A549 treated with dexamethasone at 1 μM for 4 hours (cell line): ENCODE measurements around the gene HSPG2. TPM values are rescaled to one million over a fixed set of nuclear protein-coding genes. Genes with fewer than 3 reads are reported as not detected.

Experiments used
- total RNA-seq: library from RNA; stranded (reverse); fragments of 200-300 nt; extraction: Qiagen RNA extraction; gene quantifications from 5 replicates; pipeline ENCODE4 v1.2.3, GENCODE V29; 2022

The HSPG2 gene
- 46.4 to 93.7 TPM (median 80.9 TPM) in 5 replicates for total RNA-seq

GRCh38 chr1:21937034-21937371, at the start of gene HSPG2:
Gene HSPG2, minus strand, starts transcription at chr1:21937310. Its CDS starts 93 bp downstream, at chr1:21937217.

GRCh38 chr1:21976703-21977239, 39.7 kb upstream of the HSPG2 start, which contains the start of gene CELA3B:
Gene CELA3B, plus strand, starts transcription at chr1:21977022. Its CDS starts 18 bp downstream, at chr1:21977040.

GRCh38 chr1:21811875-21812305, 125.2 kb downstream of the HSPG2 start, which contains the start of gene LDLRAD2:
Gene LDLRAD2, plus strand, starts transcription at chr1:21812265. Its CDS starts 187 bp downstream, at chr1:21812452.

GRCh38 chr1:21782868-21783678, 154.0 kb downstream of the HSPG2 start, which contains the start of gene USP48:
Gene USP48, minus strand, starts transcription at chr1:21783149. Its CDS starts 192 bp downstream, at chr1:21782957.

Other genes with a start within 250 kb of the HSPG2 start
- gene USP48, start 154.2 kb downstream of the HSPG2 start, total RNA-seq, result 15.3 to 19.1 TPM (median 18.0 TPM) in 5 replicates
- 0.02 to 0.12 TPM (median 0.02 TPM) in 4 of 5 replicates, not detected in the other for gene LDLRAD2, start 125.0 kb downstream of the HSPG2 start, total RNA-seq
- not detected in 5 replicates for gene CELA3B, start 39.7 kb upstream of the HSPG2 start, total RNA-seq
- gene CELA3A, start 64.3 kb upstream of the HSPG2 start, total RNA-seq, result not detected in 5 replicates
- gene CDC42, start 115.4 kb upstream of the HSPG2 start, total RNA-seq, result 152 to 215 TPM (median 163 TPM) in 5 replicates
- gene WNT4, start 205.8 kb upstream of the HSPG2 start, total RNA-seq, result 0.27 to 0.41 TPM (median 0.37 TPM) in 5 replicates